A549 (cell line): ENCODE data around the gene PPP1R3E.

Experiments
- E2F6 ChIP-seq: IDR thresholded peaks from 2 replicates; pipeline ENCODE4 v1.6.1; 2012; ENCODE audit warnings: low read depth, borderline replicate concordance
- EP300 ChIP-seq, 2 experiments: fragments of >200 bp; sonication (Bioruptor Twin); formaldehyde crosslinking; IDR thresholded peaks; 2 replicates in 1 of 2; 3 replicates in 1 of 2; pipeline ENCODE4 v1.6.1; 2016 to 2017
- MYC ChIP-seq: IDR thresholded peaks from 2 replicates; pipeline ENCODE4 v1.6.1; 2012; ENCODE audit warnings: mild to moderate bottlenecking, inconsistent platforms, low read length, improper control_type of control experiment, borderline replicate concordance
- POLR2A ChIP-seq: IDR thresholded peaks from 2 replicates; pipeline ENCODE4 v1.6.1; 2012; ENCODE audit warnings: mild to moderate bottlenecking, low read length
- RAD21 ChIP-seq, 2 experiments: fragments of >200 bp in 1 of 2; sonication (Bioruptor Twin) in 1 of 2; formaldehyde crosslinking in 1 of 2; IDR thresholded peaks in 1 of 2; conservative IDR thresholded peaks in 1 of 2; 2 replicates in 1 of 2; 3 replicates in 1 of 2; pipeline ENCODE4 v1.6.1; 2012 to 2018; ENCODE audit warnings: inconsistent platforms in 1 of 2
- TF ChIP-seq, protein P1 (sequence below): fragments of >200 bp; sonication (Bioruptor Twin); formaldehyde crosslinking; IDR thresholded peaks from 3 replicates; pipeline ENCODE4 v1.5.1; 2016

GRCh38 chr14:23275412-23275811 lies 27.2 kb downstream of the PPP1R3E start:
- TF ChIP-seq EP300 (IDR thresholded peaks at IDR 0.05) (no peak), POLR2A (no peak), E2F6 (no peak), MYC (no peak), RAD21 (conservative IDR thresholded peaks at IDR 0.05 in 1 of 2, IDR thresholded peaks at IDR 0.05 in 1 of 2) (no peak)
- TF ChIP-seq, protein P1, sequence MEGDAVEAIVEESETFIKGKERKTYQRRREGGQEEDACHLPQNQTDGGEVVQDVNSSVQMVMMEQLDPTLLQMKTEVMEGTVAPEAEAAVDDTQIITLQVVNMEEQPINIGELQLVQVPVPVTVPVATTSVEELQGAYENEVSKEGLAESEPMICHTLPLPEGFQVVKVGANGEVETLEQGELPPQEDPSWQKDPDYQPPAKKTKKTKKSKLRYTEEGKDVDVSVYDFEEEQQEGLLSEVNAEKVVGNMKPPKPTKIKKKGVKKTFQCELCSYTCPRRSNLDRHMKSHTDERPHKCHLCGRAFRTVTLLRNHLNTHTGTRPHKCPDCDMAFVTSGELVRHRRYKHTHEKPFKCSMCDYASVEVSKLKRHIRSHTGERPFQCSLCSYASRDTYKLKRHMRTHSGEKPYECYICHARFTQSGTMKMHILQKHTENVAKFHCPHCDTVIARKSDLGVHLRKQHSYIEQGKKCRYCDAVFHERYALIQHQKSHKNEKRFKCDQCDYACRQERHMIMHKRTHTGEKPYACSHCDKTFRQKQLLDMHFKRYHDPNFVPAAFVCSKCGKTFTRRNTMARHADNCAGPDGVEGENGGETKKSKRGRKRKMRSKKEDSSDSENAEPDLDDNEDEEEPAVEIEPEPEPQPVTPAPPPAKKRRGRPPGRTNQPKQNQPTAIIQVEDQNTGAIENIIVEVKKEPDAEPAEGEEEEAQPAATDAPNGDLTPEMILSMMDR: no peak
